B cell (primary cell): ENCODE results near the gene RNF40. TPM values are rescaled to one million over a fixed set of nuclear protein-coding genes. Genes with fewer than 3 reads are reported as not detected.

Experiments used
- ATAC-seq: fragments of 200-7000 bp; cut with Tn5 transposase; one replicate; pipeline ENCODE4 v1.10.0; 2021; ENCODE audit warnings: low read depth, mild to moderate bottlenecking, moderate number of reproducible peaks, moderate library complexity
- CTCF ChIA-PET: fragments of 350-600 bp; sonication (Branson Sonifier 250); formaldehyde crosslinking; loops from one replicate; lab custom pipeline; 2021; ENCODE audit warnings: antibody characterized with exemption, inconsistent platforms; lab: Charles Lee
- POLR2A ChIA-PET: fragments of 350-600 bp; sonication (Branson Sonifier 250); formaldehyde crosslinking; loops from one replicate; lab custom pipeline; 2021; ENCODE audit warnings: antibody characterized with exemption; lab: Charles Lee
- DNase-seq: peaks from one replicate; pipeline ENCODE4 v3.0.0; 2013
- H2AFZ ChIP-seq: 2 replicates; pipeline ENCODE4 v1.6.1; 2012; ENCODE audit warnings: mild to moderate bottlenecking, low read depth, low read length; ENCODE audit not compliant: insufficient read depth, poor library complexity, severe bottlenecking
- H3K27ac ChIP-seq, 2 donors: 1 replicate in 1 of 2; 2 replicates in 1 of 2; pipeline ENCODE4 v1.5.1; 2012 to 2013; ENCODE audit warnings: low read length in 2 of 2, mild to moderate bottlenecking in 2 of 2, moderate library complexity in 1 of 2
- H3K27me3 ChIP-seq, 4 experiments: fragments of 200-600 bp in 1 of 4; sonication (generic) in 1 of 4; replicated peaks in 1 of 4; 1 replicate in 2 of 4; 2 replicates in 2 of 4; pipeline versions ENCODE4 v1.6.1 to v1.7.0; 2013 to 2016; ENCODE audit warnings: low read length in 3 of 4, mild to moderate bottlenecking in 2 of 4, mixed read lengths in 1 of 4, moderate library complexity in 1 of 4; ENCODE audit not compliant: insufficient read depth in 4 of 4, control insufficient read depth in 3 of 4; ENCODE audit errors: control extremely low read depth in 1 of 4
- H3K36me3 ChIP-seq, 2 experiments: replicated peaks in 1 of 2; 1 replicate in 1 of 2; 2 replicates in 1 of 2; pipeline versions ENCODE4 v1.6.1 to v1.7.1; 2013; ENCODE audit warnings: low read length in 1 of 2; ENCODE audit not compliant: insufficient read depth in 2 of 2, control insufficient read depth in 1 of 2; ENCODE audit errors: control extremely low read depth in 1 of 2, extremely low read depth in 1 of 2
- H3K4me1 ChIP-seq, 2 donors: fragments of 200-600 bp in 1 of 2; sonication (generic) in 1 of 2; 1 replicate in 1 of 2; 2 replicates in 1 of 2; pipeline versions ENCODE4 v1.5.1 to v1.6.1; 2013 to 2017; ENCODE audit warnings: low read length in 2 of 2; ENCODE audit not compliant: control insufficient read depth in 2 of 2, insufficient read depth in 2 of 2
- H3K4me2 ChIP-seq: replicated peaks from 2 replicates; pipeline ENCODE3; 2012; ENCODE audit warnings: mild to moderate bottlenecking, low read depth, low read length; ENCODE audit not compliant: poor library complexity, severe bottlenecking
- H3K4me3 ChIP-seq, 5 experiments: fragments of 200-600 bp in 1 of 5; sonication (generic) in 1 of 5; 1 replicate in 3 of 5; 2 replicates in 2 of 5; pipeline versions ENCODE4 v1.5.1 to v1.7.0; 2011 to 2016; ENCODE audit warnings: low read length in 4 of 5, mild to moderate bottlenecking in 4 of 5, low read depth in 2 of 5, control low read depth in 1 of 5, moderate library complexity in 1 of 5; ENCODE audit not compliant: insufficient read depth in 1 of 5; ENCODE audit errors: control extremely low read depth in 1 of 5, extremely low read depth in 1 of 5
- H3K79me2 ChIP-seq: fragments of 200-600 bp; sonication (generic); one replicate; pipeline ENCODE4 v1.6.0; 2016; ENCODE audit warnings: low read length; ENCODE audit not compliant: control insufficient read depth, insufficient read depth
- H3K9ac ChIP-seq: fragments of 200-600 bp; sonication (generic); 2 replicates; pipeline ENCODE4 v1.6.1; 2017; ENCODE audit warnings: mild to moderate bottlenecking, low read length, moderate library complexity
- H3K9me3 ChIP-seq, 3 donors: one replicate each; pipeline versions ENCODE4 v1.6.1 to v1.7.1; 2013; ENCODE audit warnings: low read length in 2 of 3; ENCODE audit not compliant: control insufficient read depth in 2 of 3, insufficient read depth in 1 of 3; ENCODE audit errors: control extremely low read depth in 1 of 3
- H4K20me1 ChIP-seq: 2 replicates; pipeline ENCODE4 v1.6.0; 2012; ENCODE audit warnings: mild to moderate bottlenecking, low read length; ENCODE audit not compliant: insufficient read depth, control insufficient read depth, poor library complexity, severe bottlenecking
- H3K27ac Mint-ChIP-seq: one replicate; pipeline ENCODE4 v1.8.0; 2021; ENCODE audit warnings: mixed read lengths
- H3K27me3 Mint-ChIP-seq: one replicate; pipeline ENCODE4 v1.8.0; 2021; ENCODE audit warnings: mixed read lengths
- H3K4me1 Mint-ChIP-seq: one replicate; pipeline ENCODE4 v1.8.0; 2021; ENCODE audit warnings: mixed read lengths
- H3K4me3 Mint-ChIP-seq: one replicate; pipeline ENCODE4 v1.8.0; 2021; ENCODE audit warnings: mixed read lengths
- H3K9me3 Mint-ChIP-seq: one replicate; pipeline ENCODE4 v1.8.0; 2022; ENCODE audit warnings: mixed read lengths; ENCODE audit not compliant: insufficient read depth
- EZH2 ChIP-seq: IDR thresholded peaks from 2 replicates; pipeline ENCODE4 v1.6.1; 2012; ENCODE audit warnings: borderline replicate concordance, low read depth, mild to moderate bottlenecking, moderate library complexity, low read length; ENCODE audit not compliant: insufficient read depth, poor library complexity, severe bottlenecking
- WGBS: methylation state at CpG from one replicate; pipeline ENCODE4 v1.1.5; 2013; ENCODE audit warnings: missing lambda C conversion rate; ENCODE audit not compliant: insufficient coverage; 5-methylcytosine and 5-hydroxymethylcytosine counted together
- intact Hi-C: fragments of 100-400 bp; cut with micrococcal nuclease; formaldehyde crosslinking; loops from one replicate; pipeline ENCODE4 v1.10.0; 2022
- polyA plus RNA-seq: library from polyadenylated mRNA; depleted of rRNA; stranded (reverse); fragments of >200 nt; gene quantifications from 2 replicates; pipeline ENCODE4 v1.2.3, GENCODE V29; 2012
- total RNA-seq, 2 donors: library from RNA; stranded (reverse); fragments of 120-200 nt in 1 of 2; gene quantifications; 1 replicate in 1 of 2; 2 replicates in 1 of 2; pipeline versions ENCODE4 v1.2.3 to v1.2.4, GENCODE V29; 2013 to 2022
- TF ChIP-seq, protein P1 (sequence below): fragments of 200-600 bp; IDR thresholded peaks from one replicate; pipeline ENCODE4 v1.8.0; 2022; ENCODE audit warnings: antibody characterized with exemption, mild to moderate bottlenecking

The RNF40 gene
- total and polyA plus RNA-seq, 2 donors (not counting 1 experiment from before 2014, with no cell fraction given) = 41.8 to 121 TPM

DNA sequence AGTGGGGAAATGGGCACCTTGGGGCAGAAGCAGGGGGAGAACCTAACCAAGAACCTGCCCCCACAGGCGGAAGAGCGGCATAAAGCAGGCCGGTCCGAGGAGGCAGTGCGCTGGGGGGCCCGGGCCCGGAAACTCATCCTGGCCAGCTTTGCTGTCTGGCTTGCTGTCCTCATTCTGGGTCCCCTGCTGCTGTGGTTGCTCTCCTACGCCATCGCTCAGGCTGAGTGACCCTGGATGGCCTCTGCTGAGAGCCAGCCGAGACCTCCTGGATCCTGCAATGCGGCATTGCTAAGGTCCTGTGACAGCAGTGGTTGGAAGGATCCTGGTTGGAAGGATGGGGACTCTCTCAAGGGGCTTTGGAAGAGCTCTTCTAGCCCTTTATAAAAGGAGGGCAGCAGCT is 18.4 kb upstream of the RNF40 start:
- TF ChIP-seq EZH2 = no peak
- TF ChIP-seq, protein P1, sequence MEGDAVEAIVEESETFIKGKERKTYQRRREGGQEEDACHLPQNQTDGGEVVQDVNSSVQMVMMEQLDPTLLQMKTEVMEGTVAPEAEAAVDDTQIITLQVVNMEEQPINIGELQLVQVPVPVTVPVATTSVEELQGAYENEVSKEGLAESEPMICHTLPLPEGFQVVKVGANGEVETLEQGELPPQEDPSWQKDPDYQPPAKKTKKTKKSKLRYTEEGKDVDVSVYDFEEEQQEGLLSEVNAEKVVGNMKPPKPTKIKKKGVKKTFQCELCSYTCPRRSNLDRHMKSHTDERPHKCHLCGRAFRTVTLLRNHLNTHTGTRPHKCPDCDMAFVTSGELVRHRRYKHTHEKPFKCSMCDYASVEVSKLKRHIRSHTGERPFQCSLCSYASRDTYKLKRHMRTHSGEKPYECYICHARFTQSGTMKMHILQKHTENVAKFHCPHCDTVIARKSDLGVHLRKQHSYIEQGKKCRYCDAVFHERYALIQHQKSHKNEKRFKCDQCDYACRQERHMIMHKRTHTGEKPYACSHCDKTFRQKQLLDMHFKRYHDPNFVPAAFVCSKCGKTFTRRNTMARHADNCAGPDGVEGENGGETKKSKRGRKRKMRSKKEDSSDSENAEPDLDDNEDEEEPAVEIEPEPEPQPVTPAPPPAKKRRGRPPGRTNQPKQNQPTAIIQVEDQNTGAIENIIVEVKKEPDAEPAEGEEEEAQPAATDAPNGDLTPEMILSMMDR = no peak
- intact Hi-C loops = no loop called here
- Histone ChIP-seq H3K36me3 (peaks cover 0 to 24% of the 10 kb centered on the region in 2 experiments), H2AFZ (no peak overlapping the region), H3K27ac (no peak overlapping the region), H3K27me3 (no peaks in the 10 kb centered on the region), H4K20me1 (peaks cover 23% of the 10 kb centered on the region), H3K4me1 (peaks cover 3 to 5% of the 10 kb centered on the region in 2 donors), H3K4me2 (no peak overlapping the region), H3K9me3 (no peaks in the 10 kb centered on the region), H3K79me2 (peaks cover 23% of the 10 kb centered on the region), H3K4me3 (no peak overlapping the region), H3K9ac (no peak overlapping the region)
- Mint-ChIP-seq H3K4me1 (peaks cover 18% of the 10 kb centered on the region), H3K27ac (no peak overlapping the region), H3K4me3 (no peak overlapping the region), H3K9me3 (no peaks in the 10 kb centered on the region), H3K27me3 (no peaks in the 10 kb centered on the region)
- WGBS = 95% methylated on average over 11 of the region's 11 CpGs
- ATAC-seq = no peak
- ChIA-PET POLR2A (no interaction called here), CTCF (no interaction called here)
- DNase-seq = no peak

DNA sequence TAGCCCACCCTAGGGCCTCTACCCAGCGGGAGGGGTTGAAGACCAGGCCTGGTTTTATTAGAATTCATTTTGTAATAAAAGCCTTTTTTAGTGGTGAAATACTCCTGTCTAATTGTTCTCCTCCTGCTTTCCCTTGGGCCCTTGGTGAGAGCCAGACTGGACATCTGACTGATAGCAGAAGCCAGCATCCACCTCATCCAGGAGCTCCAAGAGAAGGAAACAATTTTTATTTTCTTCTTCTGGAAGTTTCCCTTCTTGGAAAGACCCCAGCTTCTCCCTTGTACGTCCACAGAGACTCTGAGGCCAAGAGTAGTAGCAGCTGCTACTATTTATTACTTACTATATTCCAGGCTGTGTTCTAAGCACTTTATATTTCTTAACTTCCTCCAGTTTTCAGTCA is 17.9 kb upstream of the RNF40 start:
- DNase-seq = no peak
- ATAC-seq = no peak
- Histone ChIP-seq H3K36me3 (peaks cover 0 to 19% of the 10 kb centered on the region in 2 experiments), H3K27ac (no peak overlapping the region), H4K20me1 (peaks cover 19% of the 10 kb centered on the region), H3K9ac (no peak overlapping the region), H3K79me2 (peaks cover 22% of the 10 kb centered on the region), H3K4me3 (no peak overlapping the region), H3K9me3 (no peaks in the 10 kb centered on the region), H3K4me1 (peaks cover 3 to 5% of the 10 kb centered on the region in 2 donors), H3K27me3 (no peaks in the 10 kb centered on the region), H2AFZ (no peak overlapping the region), H3K4me2 (no peak overlapping the region)
- TF ChIP-seq EZH2 = no peak
- TF ChIP-seq, protein P1 = no peak
- POLR2A ChIA-PET = no interaction called here
- Mint-ChIP-seq H3K27ac (no peak overlapping the region), H3K27me3 (no peaks in the 10 kb centered on the region), H3K4me3 (no peak overlapping the region), H3K4me1 (peaks cover 19% of the 10 kb centered on the region), H3K9me3 (no peaks in the 10 kb centered on the region)
- intact Hi-C loops = no loop called here
- CTCF ChIA-PET = no interaction called here
- WGBS = no CpG with 5 or more reads among the region's 2 CpGs
